ENCODE results near the gene MYCL. TPM values are rescaled to one million over a fixed set of nuclear protein-coding genes. Genes with fewer than 3 reads are reported as not detected.

The MYCL gene
- total and polyA plus RNA-seq, 4 donors = 2.4 to 7.8 (median 4.4) TPM

DNA sequence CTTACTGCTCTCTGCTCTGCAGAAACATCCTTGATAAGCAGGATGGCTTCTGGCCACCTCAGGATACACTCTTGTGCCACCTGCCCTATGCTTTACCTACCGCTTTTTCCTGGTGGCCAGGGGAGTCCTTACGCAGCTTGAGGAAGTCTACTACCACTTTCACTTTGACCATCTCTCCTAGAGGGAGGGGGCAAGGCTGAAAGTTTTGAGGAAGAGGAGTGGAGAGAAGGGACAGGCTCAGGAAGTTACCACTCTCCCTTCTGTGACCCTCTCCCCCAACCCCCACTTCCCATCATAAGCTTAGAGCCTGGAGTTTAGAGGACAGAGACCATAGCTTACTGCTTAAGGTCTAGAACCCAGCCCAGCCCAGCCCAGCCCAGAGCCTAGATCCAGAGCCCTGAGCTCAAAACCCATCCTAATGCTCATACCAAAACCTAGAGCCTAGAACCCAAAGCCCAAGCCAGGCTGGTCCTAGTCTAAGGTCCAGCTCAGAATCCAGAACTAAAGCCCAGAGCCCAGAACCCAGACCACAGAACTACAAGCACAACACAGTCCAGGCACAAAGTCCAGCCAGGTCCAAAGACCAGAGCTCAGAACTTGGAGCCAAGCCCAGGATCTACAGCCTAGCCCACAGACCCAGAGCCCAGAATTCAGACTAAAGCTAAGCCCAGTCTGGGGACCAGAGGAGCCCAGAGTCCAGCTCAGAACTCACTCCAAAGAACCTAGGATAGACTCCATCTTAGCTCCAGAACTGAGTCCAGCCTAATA lies 35.2 kb upstream of the MYCL start:
- no peaks in the 10 kb centered on the region for H3K9me3 ChIP-seq (ENCODE audit: control insufficient read depth in 4 of 4, insufficient read depth in 3 of 4, low read length in 3 of 4)
- DNase-seq (no peak), ATAC-seq (ENCODE audit: insufficient read depth, low FRiP score) (no peak)
- H3K4me1 ChIP-seq (ENCODE audit: control insufficient read depth in 5 of 5, insufficient read depth in 5 of 5, low read length in 5 of 5) = peaks cover 0 to 9% (median 1%) of the 10 kb centered on the region in 5 donors
- no peak overlapping the region for H3K9ac ChIP-seq (ENCODE audit: insufficient read depth in 1 of 2, low read length in 2 of 2)
- no peak overlapping the region for H3K4me3 ChIP-seq
- no peaks in the 10 kb centered on the region for H3K27me3 ChIP-seq (ENCODE audit: control insufficient read depth in 3 of 3, insufficient read depth in 3 of 3, low read length in 2 of 3)
- H3K27ac ChIP-seq (ENCODE audit: low read depth in 1 of 2, low read length in 1 of 2) = peak overlapping the region in 1 of 2 donors; percentile 54
- 21 to 56% methylated on average over 2 of the region's 2 CpGs for WGBS, 2 donors
- TF ChIP-seq, protein P1, sequence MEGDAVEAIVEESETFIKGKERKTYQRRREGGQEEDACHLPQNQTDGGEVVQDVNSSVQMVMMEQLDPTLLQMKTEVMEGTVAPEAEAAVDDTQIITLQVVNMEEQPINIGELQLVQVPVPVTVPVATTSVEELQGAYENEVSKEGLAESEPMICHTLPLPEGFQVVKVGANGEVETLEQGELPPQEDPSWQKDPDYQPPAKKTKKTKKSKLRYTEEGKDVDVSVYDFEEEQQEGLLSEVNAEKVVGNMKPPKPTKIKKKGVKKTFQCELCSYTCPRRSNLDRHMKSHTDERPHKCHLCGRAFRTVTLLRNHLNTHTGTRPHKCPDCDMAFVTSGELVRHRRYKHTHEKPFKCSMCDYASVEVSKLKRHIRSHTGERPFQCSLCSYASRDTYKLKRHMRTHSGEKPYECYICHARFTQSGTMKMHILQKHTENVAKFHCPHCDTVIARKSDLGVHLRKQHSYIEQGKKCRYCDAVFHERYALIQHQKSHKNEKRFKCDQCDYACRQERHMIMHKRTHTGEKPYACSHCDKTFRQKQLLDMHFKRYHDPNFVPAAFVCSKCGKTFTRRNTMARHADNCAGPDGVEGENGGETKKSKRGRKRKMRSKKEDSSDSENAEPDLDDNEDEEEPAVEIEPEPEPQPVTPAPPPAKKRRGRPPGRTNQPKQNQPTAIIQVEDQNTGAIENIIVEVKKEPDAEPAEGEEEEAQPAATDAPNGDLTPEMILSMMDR (IDR thresholded peaks at IDR 0.05; ENCODE audit: control extremely low read depth, extremely low read depth) = no peak
- no peaks in the 10 kb centered on the region for H3K36me3 ChIP-seq (ENCODE audit: control insufficient read depth in 4 of 4, insufficient read depth in 4 of 4, low read length in 4 of 4)

DNA sequence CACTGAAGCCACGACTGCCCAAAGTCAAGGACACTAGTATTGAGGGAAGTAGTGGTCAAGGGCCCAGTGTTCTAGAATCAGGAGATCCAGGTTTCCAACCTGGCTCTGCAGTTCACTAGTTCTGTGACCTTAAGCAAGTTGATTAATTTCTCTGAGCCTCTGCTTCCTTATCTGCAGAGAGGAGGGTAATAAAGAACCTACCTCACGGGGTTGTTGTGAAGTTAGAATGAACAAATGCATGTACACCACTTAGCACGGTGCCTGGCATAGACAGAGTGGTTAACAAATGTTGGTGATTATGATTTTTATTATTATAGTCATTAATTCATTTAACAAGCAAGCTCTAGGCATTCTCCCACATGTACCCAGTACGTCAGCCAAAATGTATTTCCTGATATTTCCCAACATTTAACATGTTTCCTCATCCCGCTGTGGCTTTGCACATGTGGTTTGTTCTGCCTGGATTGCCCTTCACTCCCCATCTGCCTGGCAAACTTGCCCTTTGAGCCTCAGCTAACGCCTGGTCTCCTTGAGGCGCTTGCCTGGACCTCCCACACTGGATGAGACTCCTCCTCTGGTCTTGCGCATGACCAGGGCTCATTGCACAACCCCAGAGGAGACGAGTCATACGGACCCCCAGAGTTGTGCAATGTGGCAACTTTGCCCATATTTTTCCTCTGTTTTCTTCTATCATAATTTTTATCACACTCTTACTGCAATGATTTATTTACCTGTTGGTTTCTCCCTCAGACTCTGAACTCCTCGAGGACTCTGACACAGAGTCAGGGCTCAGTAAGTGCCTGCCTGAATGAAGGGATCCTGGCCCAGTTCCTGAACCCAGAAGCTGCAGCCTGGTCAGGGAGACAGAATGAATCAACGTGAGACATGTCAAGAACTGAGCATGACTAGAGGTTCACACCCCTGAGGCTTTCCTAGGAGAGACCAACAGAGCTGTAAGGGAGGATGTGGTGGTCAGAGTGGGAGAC lies 32.5 kb upstream of the MYCL start:
- peak; percentile 91 for ATAC-seq (ENCODE audit: insufficient read depth, low FRiP score)
- no peaks in the 10 kb centered on the region for H3K36me3 ChIP-seq (ENCODE audit: control insufficient read depth in 4 of 4, insufficient read depth in 4 of 4, low read length in 4 of 4)
- peak; percentile 66 to 88 (median 80) for DNase-seq
- no peak overlapping the region for H3K4me3 ChIP-seq
- peak overlapping the region in 1 of 2 donors; percentile 34 for H3K9ac ChIP-seq (ENCODE audit: insufficient read depth in 1 of 2, low read length in 2 of 2)
- H3K27ac ChIP-seq (ENCODE audit: low read depth in 1 of 2, low read length in 1 of 2) = peak overlapping the region in 1 of 2 donors; percentile 93
- no peaks in the 10 kb centered on the region for H3K9me3 ChIP-seq (ENCODE audit: control insufficient read depth in 4 of 4, insufficient read depth in 3 of 4, low read length in 3 of 4)
- no peaks in the 10 kb centered on the region for H3K27me3 ChIP-seq (ENCODE audit: control insufficient read depth in 3 of 3, insufficient read depth in 3 of 3, low read length in 2 of 3)
- peaks cover 0 to 9% (median 0%) of the 10 kb centered on the region in 5 donors for H3K4me1 ChIP-seq (ENCODE audit: control insufficient read depth in 5 of 5, insufficient read depth in 5 of 5, low read length in 5 of 5)
- WGBS, 2 donors = 21 to 30% methylated on average over 12 of the region's 12 CpGs
- TF ChIP-seq, protein P1 (IDR thresholded peaks at IDR 0.05; ENCODE audit: control extremely low read depth, extremely low read depth) = no peak

DNA sequence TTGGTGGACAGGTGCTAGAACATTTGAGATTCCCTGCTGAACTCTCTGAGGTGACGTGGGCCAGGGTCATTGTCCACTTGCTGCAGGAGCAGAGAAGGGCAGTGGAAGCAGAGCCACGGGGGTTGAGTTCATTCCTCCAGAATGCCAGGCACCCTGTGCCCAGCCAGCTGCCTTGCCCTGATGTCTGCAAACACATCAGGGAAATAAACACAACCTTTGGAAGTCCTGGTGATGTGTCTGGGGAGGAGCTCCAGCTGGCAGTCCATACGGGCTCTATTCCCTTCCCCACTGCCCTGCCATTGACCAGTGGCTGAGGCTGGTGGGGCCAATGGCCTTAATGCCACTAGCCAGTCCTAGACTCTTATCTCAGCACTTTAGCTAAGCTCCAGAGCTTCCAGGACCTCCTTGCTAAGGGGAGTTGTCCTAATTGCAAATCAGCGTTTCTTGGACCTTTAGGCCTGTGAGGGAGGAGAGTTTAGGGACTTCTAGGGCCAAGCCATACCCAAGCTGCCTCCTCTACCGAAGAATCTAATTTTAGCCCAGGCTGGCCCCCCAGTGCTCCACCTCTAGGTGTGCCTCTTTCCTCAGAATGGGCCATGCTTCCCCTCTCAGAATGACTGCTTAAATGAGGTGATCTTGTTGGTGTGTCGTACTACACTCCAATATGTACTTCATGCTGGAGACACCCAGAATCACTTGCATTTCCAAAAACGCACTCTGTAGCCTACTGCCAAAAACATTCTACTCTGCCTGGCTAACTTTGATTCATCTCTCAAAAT lies 27.3 kb upstream of the MYCL start:
- TF ChIP-seq, protein P1 (IDR thresholded peaks at IDR 0.05; ENCODE audit: control extremely low read depth, extremely low read depth) = no peak
- no peak overlapping the region for H3K9ac ChIP-seq (ENCODE audit: insufficient read depth in 1 of 2, low read length in 2 of 2)
- peaks cover 0 to 11% (median 4%) of the 10 kb centered on the region in 5 donors for H3K4me1 ChIP-seq (ENCODE audit: control insufficient read depth in 5 of 5, insufficient read depth in 5 of 5, low read length in 5 of 5)
- 72 to 77% methylated on average over 7 of the region's 7 CpGs for WGBS, 2 donors
- no peaks in the 10 kb centered on the region for H3K27me3 ChIP-seq (ENCODE audit: control insufficient read depth in 3 of 3, insufficient read depth in 3 of 3, low read length in 2 of 3)
- ATAC-seq (ENCODE audit: insufficient read depth, low FRiP score) (no peak), DNase-seq (no peak)
- H3K36me3 ChIP-seq (ENCODE audit: control insufficient read depth in 4 of 4, insufficient read depth in 4 of 4, low read length in 4 of 4) = no peaks in the 10 kb centered on the region
- H3K27ac ChIP-seq (ENCODE audit: low read depth in 1 of 2, low read length in 1 of 2) = no peak overlapping the region
- H3K9me3 ChIP-seq (ENCODE audit: control insufficient read depth in 4 of 4, insufficient read depth in 3 of 4, low read length in 3 of 4) = no peaks in the 10 kb centered on the region
- no peak overlapping the region for H3K4me3 ChIP-seq

All from lung (tissue), 12 donors.